HepG2 (cell line): ENCODE measurements around the gene LRTM2. TPM values are rescaled to one million over a fixed set of nuclear protein-coding genes. Genes with fewer than 3 reads are reported as not detected.

Source experiments
- ATAC-seq: fragments of 200-7000 bp; cut with Tn5 transposase; 3 replicates; pipeline ENCODE4 v1.9.1; 2020; ENCODE audit warnings: mild to moderate bottlenecking, moderate library complexity
- BruUV-seq: library from RNA; stranded (reverse); fragments of 400-500 nt; replicated peaks from 2 replicates; lab custom pipeline; 2021; lab: Mats Ljungman, UMichigan
- CTCF ChIA-PET: fragments of 300-600 bp; formaldehyde crosslinking; extraction: SDS; loops from one replicate; lab custom pipeline; 2021; ENCODE audit warnings: low total read pairs, inconsistent platforms, low intra/inter-chr PET ratio; lab: Yijun Ruan, JAX
- POLR2A ChIA-PET: fragments of 350-600 bp; sonication (Branson Sonifier 250); formaldehyde crosslinking; loops from one replicate; lab custom pipeline; 2020; ENCODE audit warnings: antibody characterized with exemption, inconsistent platforms; lab: Yijun Ruan, JAX
- DNase-seq: peaks from one replicate; pipeline ENCODE4 v3.0.0-alpha.2; 2015; ENCODE audit warnings: low spot score
- FAIRE-seq: peaks from 3 replicates; lab custom pipeline; 2011; peaks lifted over from hg19 to GRCh38; lab: Jason Lieb, UNC
- H2AFZ ChIP-seq: one replicate; pipeline ENCODE4 v1.6.1; 2011; ENCODE audit warnings: low read length, inconsistent platforms
- H3K27ac ChIP-seq: fragments of 300-600 bp; 3 replicates; pipeline ENCODE4 v1.8.0; 2011; ENCODE audit warnings: mixed run types, mild to moderate bottlenecking, mixed read lengths, low read length, inconsistent platforms; ENCODE audit not compliant: insufficient read depth; ENCODE audit errors: extremely low read length
- H3K27me3 ChIP-seq, 2 experiments: fragments of 200-600 bp in 1 of 2; 2 replicates in 1 of 2; 3 replicates in 1 of 2; pipeline versions ENCODE4 v1.6.0 to v1.8.0; 2011; ENCODE audit warnings: low read length in 2 of 2, mild to moderate bottlenecking in 2 of 2, moderate library complexity in 2 of 2, inconsistent platforms in 1 of 2; ENCODE audit not compliant: insufficient read depth in 2 of 2, control insufficient read depth in 1 of 2
- H3K36me3 ChIP-seq, 2 experiments: fragments of 200-600 bp in 1 of 2; replicated peaks in 1 of 2; 2 replicates in 1 of 2; 3 replicates in 1 of 2; pipeline versions ENCODE4 v1.5.1 to v1.8.0; 2011; ENCODE audit warnings: low read length in 2 of 2, inconsistent platforms in 1 of 2; ENCODE audit not compliant: insufficient read depth in 2 of 2, control insufficient read depth in 1 of 2
- H3K4me1 ChIP-seq: 2 replicates; pipeline ENCODE4 v1.5.1; 2012; ENCODE audit warnings: low read length, inconsistent platforms; ENCODE audit not compliant: insufficient read depth
- H3K4me2 ChIP-seq: 2 replicates; pipeline ENCODE4 v1.6.0; 2011; ENCODE audit warnings: low read depth, low read length, inconsistent platforms
- H3K4me3 ChIP-seq, 3 experiments: fragments of 200-600 bp in 1 of 3; sonication (generic), shearing (Covaris generic) in 1 of 3; replicated peaks in 1 of 3; 2 replicates each; pipeline ENCODE4 v1.5.1; 2011 to 2016; ENCODE audit warnings: low read length in 3 of 3, inconsistent platforms in 2 of 3, low read depth in 2 of 3, mild to moderate bottlenecking in 2 of 3, control low read depth in 1 of 3, mixed read lengths in 1 of 3; ENCODE audit not compliant: insufficient read depth in 1 of 3
- H3K79me2 ChIP-seq: one replicate; pipeline ENCODE4 v1.6.1; 2011; ENCODE audit warnings: low read length, inconsistent platforms; ENCODE audit not compliant: insufficient read depth
- H3K9ac ChIP-seq: 2 replicates; pipeline ENCODE4 v1.6.0; 2011; ENCODE audit warnings: mild to moderate bottlenecking, low read depth, low read length, inconsistent platforms; ENCODE audit not compliant: insufficient read depth
- H3K9me3 ChIP-seq: 2 replicates; pipeline ENCODE4 v1.5.1; 2012; ENCODE audit warnings: mild to moderate bottlenecking, low read length
- H4K20me1 ChIP-seq: 2 replicates; pipeline ENCODE4 v1.6.0; 2011; ENCODE audit warnings: inconsistent platforms, mild to moderate bottlenecking, low read length, moderate library complexity; ENCODE audit not compliant: insufficient read depth
- AGO2 ChIP-seq: fragments of 200-400 bp; formaldehyde crosslinking; optimal IDR thresholded peaks from 2 replicates; pipeline ENCODE3; 2017; ENCODE audit warnings: mild to moderate bottlenecking, low read depth, low read length, moderate library complexity
- POLR2G ChIP-seq: fragments of 200-400 bp; formaldehyde crosslinking; IDR thresholded peaks from 2 replicates; pipeline ENCODE4 v1.6.1; 2018; ENCODE audit warnings: mild to moderate bottlenecking, low read depth, low read length, moderate library complexity
- ZFP90 ChIP-seq: sonication (generic); formaldehyde crosslinking; IDR thresholded peaks from 2 replicates; pipeline ENCODE4 v1.8.0; 2022; ENCODE audit warnings: missing genetic modification reagents, mild to moderate bottlenecking, inconsistent platforms, borderline replicate concordance
- ZNF468 ChIP-seq: sonication (generic); formaldehyde crosslinking; IDR thresholded peaks from 2 replicates; pipeline ENCODE4 v1.8.0; 2022; ENCODE audit warnings: mild to moderate bottlenecking, moderate library complexity, missing genetic modification reagents
- ZSCAN21 ChIP-seq: sonication (generic); formaldehyde crosslinking; IDR thresholded peaks from 2 replicates; pipeline ENCODE4 v1.8.0; 2022; ENCODE audit warnings: mild to moderate bottlenecking, missing genetic modification reagents, moderate library complexity, borderline replicate concordance
- WGBS: methylation state at CpG from one replicate; pipeline ENCODE4 v1.1.6; 2017; ENCODE audit warnings: low lambda C conversion rate; 5-methylcytosine and 5-hydroxymethylcytosine counted together
- in situ Hi-C: cut with HindIII; loops from 2 replicates; pipeline ENCODE4 v1.10.0; 2017; ENCODE audit warnings: low pct_unique_long_range_greater_than_20kb; ENCODE audit not compliant: extremely low pct_ligation_motif_present
- intact Hi-C: fragments of 100-400 bp; cut with micrococcal nuclease; formaldehyde crosslinking; loops from one replicate; pipeline ENCODE4 v1.10.0; 2022; ENCODE audit not compliant: unreplicated experiment
- polyA plus RNA-seq, 8 experiments: library from polyadenylated mRNA; depleted of rRNA in 3 of 8; stranded (reverse) in 7 of 8; unstranded in 1 of 8; fragments of >200 nt; fragmentation: Illumina TruSeq in 4 of 8; extraction: Trizol in 4 of 8; gene quantifications; 2 replicates each; pipeline versions ENCODE4 v1.2.1 to v1.2.3, GENCODE V29; 2011 to 2016; ENCODE audit warnings: low read depth in 4 of 8, missing spikeins in 1 of 8, mixed read lengths in 1 of 8; ENCODE audit not compliant: insufficient read depth in 1 of 8
- total RNA-seq, 5 experiments: library from RNA; depleted of rRNA; stranded (reverse); fragments of >200 nt; fragmentation: Illumina TruSeq; extraction: Trizol; gene quantifications; 2 replicates each; pipeline ENCODE4 v1.2.3, GENCODE V29; 2016; ENCODE audit warnings: low read depth in 1 of 5

The LRTM2 gene
- total and polyA plus RNA-seq, 2 of the 13 experiments (the other 11 are each of a cell fraction or from before 2014, with no cell fraction given) = 0.09 TPM; not detected in 1

- H3K79me2 ChIP-seq = no peaks in the 10 kb centered on the region
- FAIRE-seq = no peak
- no peak overlapping the region for H3K27ac ChIP-seq
- 78% methylated on average over 18 of the region's 19 CpGs for WGBS
- peaks cover 19% of the 10 kb centered on the region; the same call in 1 of the 2 replicates for H3K4me1 ChIP-seq
- ChIA-PET CTCF (interaction anchor here (1.4 to 3.3 kb wide), 3 partner anchors 143 to 240 kb away, joined by 4 to 88 read pairs (median 4); no protein-coding TSS in a partner anchor), POLR2A (interaction anchor here (1.3 kb wide), 1 partner anchor 145 kb away, joined by 6 read pairs; no protein-coding TSS in a partner anchor)
- H3K9ac ChIP-seq = no peak overlapping the region
- H2AFZ ChIP-seq = no peak overlapping the region
- no TSS peak for BruUV-seq
- intact Hi-C loops = loop anchor here (5.0 kb wide), 1 partner anchor 242 kb away; no protein-coding TSS in a partner anchor
- peak overlapping the region in 1 of 3 experiments; percentile 56; a peak in 2 of 6 replicates for H3K4me3 ChIP-seq
- no peaks in the 10 kb centered on the region for H4K20me1 ChIP-seq
- TF ChIP-seq ZSCAN21 (CRISPR knock-in tag) (peak; percentile 38; the same call in 1 of the 2 replicates), POLR2G (peak; percentile 28; the same call in 1 of the 2 replicates), ZFP90 (CRISPR knock-in tag) (no peak), AGO2 (peak; percentile 17), ZNF468 (CRISPR knock-in tag) (0 out of 2 replicates have a peak, but pooled peaks have one; percentile 33)
- in situ Hi-C loops = no loop called here
- ATAC-seq = peak; percentile 6
- peak overlapping the region; percentile 92 for H3K4me2 ChIP-seq
- no peaks in the 10 kb centered on the region for H3K9me3 ChIP-seq
- DNase-seq = no peak
- peaks cover 0 to 3% of the 10 kb centered on the region in 2 experiments; a peak in 3 of 5 replicates for H3K36me3 ChIP-seq
- H3K27me3 ChIP-seq = no peaks in the 10 kb centered on the region
Observed at GRCh38 chr12:1795221-1795784, 25.1 kb upstream of the LRTM2 start.
